ENCODE data around the gene NPAS3.

Gene NPAS3

GRCh38 chr14:33810308-33810707, 871.6 kb downstream of the NPAS3 start:
- ATAC-seq: no peak

- no peak for ATAC-seq
These were observed 873.0 kb downstream of the NPAS3 start for GRCh38 chr14:33811721-33812120.

GRCh38 chr14:33812181-33812580, 873.5 kb downstream of the NPAS3 start:
- no peak for ATAC-seq

- no peak for ATAC-seq
These were observed 873.9 kb downstream of the NPAS3 start for GRCh38 chr14:33812601-33813000.

- ATAC-seq: no peak
These were observed 875.3 kb downstream of the NPAS3 start for GRCh38 chr14:33814010-33814409.

- ATAC-seq: no peak
These were observed 895.2 kb downstream of the NPAS3 start for GRCh38 chr14:33833706-33834465.

- no peak for ATAC-seq
These were observed 896.0 kb downstream of the NPAS3 start for GRCh38 chr14:33834466-33835260.

- ATAC-seq: no peak
These were observed 896.6 kb downstream of the NPAS3 start for GRCh38 chr14:33835261-33835655.

GRCh38 chr14:33835677-33836076, 897.0 kb downstream of the NPAS3 start:
- ATAC-seq: no peak

GRCh38 chr14:33836203-33836899, 897.7 kb downstream of the NPAS3 start:
- no peak for ATAC-seq

- ATAC-seq: no peak
These were observed 898.4 kb downstream of the NPAS3 start for GRCh38 chr14:33836900-33837577.

- no peak for ATAC-seq
These were observed 899.4 kb downstream of the NPAS3 start for GRCh38 chr14:33837943-33838683.

- ATAC-seq: no peak
These were observed 900.8 kb downstream of the NPAS3 start for GRCh38 chr14:33839193-33840076.

- no peak for ATAC-seq
These were observed 902.1 kb downstream of the NPAS3 start for GRCh38 chr14:33840797-33841196.

- ATAC-seq: no peak
These were observed 903.6 kb downstream of the NPAS3 start for GRCh38 chr14:33842299-33842698.

- no peak for ATAC-seq
These were observed 905.4 kb downstream of the NPAS3 start for GRCh38 chr14:33844118-33844517.

- ATAC-seq: no peak
These were observed 907.6 kb downstream of the NPAS3 start for GRCh38 chr14:33846100-33846824.

GRCh38 chr14:33847066-33847465, 908.4 kb downstream of the NPAS3 start:
- no peak for ATAC-seq

GRCh38 chr14:33848009-33848408, 909.3 kb downstream of the NPAS3 start:
- ATAC-seq: no peak

- ATAC-seq: no peak
These were observed 910.2 kb downstream of the NPAS3 start for GRCh38 chr14:33848706-33849454.
